ENCODE data around the gene DPH5.

Gene DPH5

GRCh38 chr1:100941098-100941527 lies 84.5 kb downstream of the DPH5 start:
- DNase-seq = no peak
